OCI-LY1 (cell line): Measurements from ENCODE around the gene SPACA9.

ENCODE experiments used
- H2AFZ ChIP-seq: fragments of 200-600 bp; sonication (generic), shearing (Covaris generic); 2 replicates; pipeline ENCODE4 v1.6.0; 2014; ENCODE audit warnings: antibody characterized with exemption, mild to moderate bottlenecking, low read length
- H3F3A ChIP-seq: fragments of 200-600 bp; sonication (generic), shearing (Covaris generic); 2 replicates; pipeline ENCODE4 v1.6.0; 2014; ENCODE audit warnings: mild to moderate bottlenecking, antibody characterized with exemption, low read length, moderate library complexity; ENCODE audit not compliant: insufficient read depth
- H3K27ac ChIP-seq: fragments of 200-600 bp; sonication (generic); 2 replicates; pipeline ENCODE4 v1.5.1; 2014; ENCODE audit warnings: low read length, mixed run types, mild to moderate bottlenecking, low read depth; ENCODE audit not compliant: poor library complexity, severe bottlenecking
- H3K27me3 ChIP-seq: fragments of 200-600 bp; sonication (generic); 2 replicates; pipeline ENCODE4 v1.6.0; 2014; ENCODE audit warnings: antibody characterized with exemption, mild to moderate bottlenecking, low read length, moderate library complexity; ENCODE audit not compliant: insufficient read depth
- H3K36me3 ChIP-seq: fragments of 200-600 bp; sonication (generic); 2 replicates; pipeline ENCODE4 v1.6.1; 2014; ENCODE audit warnings: mild to moderate bottlenecking, antibody characterized with exemption, low read length, moderate library complexity, mixed read lengths; ENCODE audit not compliant: insufficient read depth
- H3K4me1 ChIP-seq: fragments of 200-600 bp; sonication (generic); 2 replicates; pipeline ENCODE4 v1.5.1; 2014; ENCODE audit warnings: mild to moderate bottlenecking, low read length, moderate library complexity; ENCODE audit not compliant: insufficient read depth, severe bottlenecking
- H3K4me2 ChIP-seq: fragments of 200-600 bp; sonication (generic), shearing (Covaris generic); 2 replicates; pipeline ENCODE4 v1.6.1; 2014; ENCODE audit warnings: low read length
- H3K4me3 ChIP-seq: fragments of 200-600 bp; sonication (generic); 2 replicates; pipeline ENCODE4 v1.5.1; 2014; ENCODE audit warnings: low read length, low read depth, mild to moderate bottlenecking, mixed read lengths; ENCODE audit not compliant: poor library complexity, severe bottlenecking
- H3K79me2 ChIP-seq: fragments of 200-600 bp; shearing (Covaris generic); 2 replicates; pipeline ENCODE4 v1.6.1; 2016; ENCODE audit warnings: mixed run types, low read length, mixed read lengths; ENCODE audit not compliant: insufficient read depth
- H3K9ac ChIP-seq: fragments of 200-600 bp; sonication (generic), shearing (Covaris generic); 2 replicates; pipeline ENCODE4 v1.6.1; 2014; ENCODE audit warnings: mild to moderate bottlenecking, low read length, mixed read lengths
- H3K9me2 ChIP-seq: fragments of 200-600 bp; sonication (generic), shearing (Covaris generic); 2 replicates; pipeline ENCODE4 v1.6.1; 2014; ENCODE audit warnings: low read depth, mild to moderate bottlenecking, low read length, mixed read lengths
- H3K9me3 ChIP-seq: fragments of 200-600 bp; shearing (Covaris generic); 2 replicates; pipeline ENCODE4 v1.6.1; 2014; ENCODE audit warnings: low read length, mixed read lengths
- H4K20me1 ChIP-seq: fragments of 200-600 bp; sonication (generic), shearing (Covaris generic); 2 replicates; pipeline ENCODE4 v1.6.0; 2016; ENCODE audit warnings: mild to moderate bottlenecking, low read length; ENCODE audit not compliant: insufficient read depth
- CTCF ChIP-seq: fragments of 200-600 bp; sonication (generic), shearing (Covaris generic); IDR thresholded peaks from 2 replicates; pipeline ENCODE4 v1.5.1; 2017; ENCODE audit warnings: mild to moderate bottlenecking, antibody characterized with exemption, low read length, moderate library complexity, mixed read lengths
- EZH2 ChIP-seq: fragments of 200-600 bp; sonication (generic), shearing (Covaris generic); IDR thresholded peaks from 2 replicates; pipeline ENCODE4 v1.8.0; 2017; ENCODE audit warnings: borderline replicate concordance, mixed run types, mild to moderate bottlenecking, antibody characterized with exemption, low read length, moderate library complexity, mixed read lengths

The SPACA9 gene

GRCh38 chr9:132931178-132931735 is 52.6 kb downstream of the SPACA9 start:
- no peak overlapping the region for H2AFZ ChIP-seq
- no peaks in the 10 kb centered on the region for H3K79me2 ChIP-seq
- no peaks in the 10 kb centered on the region for H3K9me3 ChIP-seq
- no peaks in the 10 kb centered on the region for H3K4me1 ChIP-seq
- H3K9me2 ChIP-seq, result no peaks in the 10 kb centered on the region
- no peaks in the 10 kb centered on the region for H3F3A ChIP-seq
- H3K4me3 ChIP-seq, result no peak overlapping the region
- H4K20me1 ChIP-seq, result no peaks in the 10 kb centered on the region
- H3K36me3 ChIP-seq, result peaks cover 39% of the 10 kb centered on the region
- H3K27ac ChIP-seq, result no peak overlapping the region
- H3K27me3 ChIP-seq, result no peaks in the 10 kb centered on the region
- TF ChIP-seq CTCF (no peak), EZH2 (no peak)
- H3K9ac ChIP-seq, result no peak overlapping the region
- H3K4me2 ChIP-seq, result no peak overlapping the region

DNA sequence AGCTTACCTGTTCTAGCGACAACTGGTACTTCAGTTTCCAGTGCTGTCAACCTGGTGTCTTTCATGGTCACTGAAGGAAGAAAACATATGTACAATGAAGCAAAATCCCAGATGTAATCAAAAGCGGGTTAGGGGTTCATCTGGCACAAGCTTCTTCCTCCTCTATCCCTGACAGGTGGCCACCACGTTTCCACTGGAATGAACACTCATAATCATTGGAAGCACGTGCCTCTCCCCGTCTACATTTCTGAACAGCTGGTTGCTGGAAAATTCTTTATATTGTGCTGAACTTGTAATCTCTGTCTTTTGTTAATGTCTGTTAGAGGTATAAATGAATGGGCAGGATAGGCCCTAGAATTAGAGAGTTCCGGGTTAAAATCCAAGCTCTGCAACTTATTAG is 56.3 kb downstream of the SPACA9 start:
- no peak overlapping the region for H3K4me2 ChIP-seq

DNA sequence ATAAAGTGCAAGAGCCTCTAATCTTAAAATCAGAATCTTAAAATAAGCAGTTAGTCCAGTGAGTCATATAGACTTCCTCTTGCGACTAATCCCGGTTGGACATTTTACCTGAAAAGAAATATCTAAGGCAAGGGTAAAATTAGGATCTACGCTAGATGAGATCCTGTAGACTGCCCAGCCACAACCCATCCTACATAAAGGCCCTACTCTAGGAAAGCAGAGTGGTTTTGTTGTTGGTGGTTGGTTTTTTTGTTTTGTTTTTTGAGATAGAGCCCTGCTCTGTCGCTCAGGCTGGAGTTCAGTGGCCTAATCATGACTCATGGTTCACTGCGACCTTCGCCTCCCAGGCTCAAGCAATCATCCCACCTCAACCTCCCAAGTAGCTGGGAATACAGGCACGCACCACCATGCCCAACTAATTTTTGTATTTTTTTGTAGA is 58.8 kb downstream of the SPACA9 start:
- H3K27me3 ChIP-seq, result no peaks in the 10 kb centered on the region
- peaks cover 33% of the 10 kb centered on the region for H3K79me2 ChIP-seq
- no peaks in the 10 kb centered on the region for H3K9me3 ChIP-seq
- TF ChIP-seq EZH2 (no peak), CTCF (no peak)
- no peak overlapping the region for H3K4me2 ChIP-seq
- H3K4me1 ChIP-seq, result peaks cover 17% of the 10 kb centered on the region
- no peak overlapping the region for H2AFZ ChIP-seq
- H3K36me3 ChIP-seq, result peaks cover 8% of the 10 kb centered on the region
- H3K4me3 ChIP-seq, result no peak overlapping the region
- no peak overlapping the region for H3K27ac ChIP-seq
- H3K9ac ChIP-seq, result no peak overlapping the region
- H3F3A ChIP-seq, result 0 out of 2 replicates have a peak, but pooled peaks cover 2% of the 10 kb centered on the region
- no peaks in the 10 kb centered on the region for H3K9me2 ChIP-seq
- no peaks in the 10 kb centered on the region for H4K20me1 ChIP-seq

More for the DNA sequence above, 56.3 kb downstream of the SPACA9 start:
- no peak overlapping the region for H3K27ac ChIP-seq
- no peaks in the 10 kb centered on the region for H3F3A ChIP-seq
- peaks cover 15% of the 10 kb centered on the region for H3K36me3 ChIP-seq
- peaks cover 11% of the 10 kb centered on the region; the same call in 1 of the 2 replicates for H3K79me2 ChIP-seq
- H3K9me3 ChIP-seq, result no peaks in the 10 kb centered on the region
- H3K9ac ChIP-seq, result no peak overlapping the region
- no peak overlapping the region for H2AFZ ChIP-seq
- no peaks in the 10 kb centered on the region for H3K27me3 ChIP-seq
- no peak overlapping the region for H3K4me3 ChIP-seq
- TF ChIP-seq EZH2 (no peak), CTCF (no peak)
- no peaks in the 10 kb centered on the region for H3K9me2 ChIP-seq
- no peaks in the 10 kb centered on the region for H4K20me1 ChIP-seq
- no peaks in the 10 kb centered on the region for H3K4me1 ChIP-seq
